A549 (cell line): ENCODE measurements around the gene ALOX12. TPM values are rescaled to one million over a fixed set of nuclear protein-coding genes. Genes with fewer than 3 reads are reported as not detected.

Source experiments
- ATAC-seq, 2 experiments: fragments of 200-7000 bp in 1 of 2; fragments of >200 bp in 1 of 2; cut with Nextera tagmentation in 1 of 2; cut with Tn5 transposase in 1 of 2; 3 replicates each; pipeline versions ENCODE4 v1.8.0 to v1.9.1; 2018 to 2020; ENCODE audit warnings: mild to moderate bottlenecking in 1 of 2, moderate library complexity in 1 of 2
- CTCF ChIA-PET: fragments of 300-600 bp; sonication (Branson Sonifier 250); formaldehyde crosslinking; extraction: SDS; loops from one replicate; lab custom pipeline; 2021; ENCODE audit warnings: antibody characterized with exemption, inconsistent platforms; lab: Yijun Ruan, JAX
- POLR2A ChIA-PET: fragments of 350-600 bp; formaldehyde crosslinking; extraction: SDS; loops from one replicate; lab custom pipeline; 2021; ENCODE audit warnings: antibody characterized with exemption, inconsistent platforms; lab: Yijun Ruan, JAX
- DNase-seq, 2 experiments: peaks; one replicate each; pipeline versions ENCODE4 v3.0.0 to v3.0.0-alpha.2; 2011 to 2016; ENCODE audit warnings: low read depth in 1 of 2, low spot score in 1 of 2
- FAIRE-seq: peaks from 2 replicates; lab custom pipeline; 2011; peaks lifted over from hg19 to GRCh38; lab: Jason Lieb, UNC
- H3K27ac ChIP-seq, 2 experiments: fragments of >200 bp; sonication (Bioruptor Twin); formaldehyde crosslinking; 3 replicates each; pipeline ENCODE4 v1.5.1; 2016 to 2017
- H3K4me1 ChIP-seq: fragments of >200 bp; sonication (Bioruptor Twin); formaldehyde crosslinking; 3 replicates; pipeline ENCODE4 v1.6.1; 2016
- H3K4me2 ChIP-seq: fragments of >200 bp; sonication (Bioruptor Twin); formaldehyde crosslinking; 3 replicates; pipeline ENCODE4 v1.6.1; 2016
- H3K4me3 ChIP-seq: fragments of >200 bp; sonication (Bioruptor Twin); formaldehyde crosslinking; 3 replicates; pipeline ENCODE4 v1.5.1; 2016
- H3K9me3 ChIP-seq: fragments of >200 bp; sonication (Bioruptor Twin); formaldehyde crosslinking; 3 replicates; pipeline ENCODE4 v1.6.1; 2016
- BCL3 ChIP-seq: fragments of >200 bp; sonication (Bioruptor Twin); formaldehyde crosslinking; IDR thresholded peaks from 3 replicates; pipeline ENCODE4 v1.6.1; 2016
- ESRRA ChIP-seq: fragments of 150-350 bp; IDR thresholded peaks from 2 replicates; pipeline ENCODE4 v1.6.1; 2014; ENCODE audit warnings: mild to moderate bottlenecking, low read length, borderline replicate concordance
- FOSB ChIP-seq: fragments of 250-450 bp; sonication (Bioruptor Pico); IDR thresholded peaks from 2 replicates; pipeline ENCODE4 v1.5.0; 2020; ENCODE audit warnings: mild to moderate bottlenecking, moderate library complexity
- HDAC2 ChIP-seq: fragments of 200-600 bp; sonication (generic); IDR thresholded peaks from 2 replicates; pipeline ENCODE4 v1.6.1; 2016
- JUNB ChIP-seq: fragments of >200 bp; sonication (Bioruptor Twin); formaldehyde crosslinking; IDR thresholded peaks from 2 replicates; pipeline ENCODE4 v1.6.1; 2016
- MAFK ChIP-seq: fragments of 450-650 bp; IDR thresholded peaks from 2 replicates; pipeline ENCODE4 v1.6.1; 2014; ENCODE audit not compliant: partially characterized antibody
- MAX ChIP-seq: IDR thresholded peaks from 2 replicates; pipeline ENCODE4 v1.6.1; 2012
- MYC ChIP-seq: IDR thresholded peaks from 2 replicates; pipeline ENCODE4 v1.6.1; 2012; ENCODE audit warnings: mild to moderate bottlenecking, inconsistent platforms, low read length, improper control_type of control experiment, borderline replicate concordance
- NFE2L2 ChIP-seq: fragments of 150-350 bp; conservative IDR thresholded peaks from 2 replicates; pipeline ENCODE4 v1.6.1; 2014; ENCODE audit warnings: low read length
- POLR2A ChIP-seq: IDR thresholded peaks from 2 replicates; pipeline ENCODE4 v1.6.1; 2012; ENCODE audit warnings: mild to moderate bottlenecking, low read length
- RARB ChIP-seq: fragments of 250-450 bp; sonication (Bioruptor Pico); IDR thresholded peaks from 2 replicates; pipeline ENCODE4 v1.8.0; 2021; ENCODE audit warnings: mild to moderate bottlenecking, moderate library complexity
- REST ChIP-seq: fragments of 200-600 bp; sonication (generic); IDR thresholded peaks from 2 replicates; pipeline ENCODE4 v1.6.1; 2016; ENCODE audit warnings: antibody characterized with exemption, mild to moderate bottlenecking, moderate library complexity
- RNF2 ChIP-seq: fragments of 200-600 bp; sonication (generic); IDR thresholded peaks from 2 replicates; pipeline ENCODE4 v1.6.1; 2016; ENCODE audit warnings: low read depth, mild to moderate bottlenecking, antibody characterized with exemption, moderate library complexity, borderline replicate concordance
- SMC3 ChIP-seq: fragments of >200 bp; sonication (Bioruptor Twin); formaldehyde crosslinking; IDR thresholded peaks from 3 replicates; pipeline ENCODE4 v1.6.1; 2018; ENCODE audit warnings: inconsistent platforms
- WGBS: methylation state at CpG from one replicate; pipeline ENCODE4 v1.1.6; 2017; ENCODE audit errors: missing lambda C conversion rate; 5-methylcytosine and 5-hydroxymethylcytosine counted together
- polyA plus RNA-seq, 4 experiments: library from polyadenylated mRNA; depleted of rRNA in 3 of 4; stranded (reverse); fragments of >200 nt; fragmentation: RNase III in 1 of 4; extraction: RNeasy Plus Mini Kit Qiagen cat#74134 plus additional on column Dnase treatment in 1 of 4; gene quantifications; 2 replicates in 3 of 4; 3 replicates in 1 of 4; pipeline ENCODE4 v1.2.3, GENCODE V29; 2011 to 2017
- TF ChIP-seq, protein P1 (sequence below): fragments of 450-650 bp; IDR thresholded peaks from 2 replicates; pipeline ENCODE4 v1.6.1; 2014; ENCODE audit warnings: antibody characterized with exemption
- TF ChIP-seq, protein P2 (sequence below): IDR thresholded peaks from 2 replicates; pipeline ENCODE4 v1.6.1; 2012; ENCODE audit warnings: low read depth, borderline replicate concordance
- TF ChIP-seq, protein P3 (sequence below): fragments of 150-350 bp; IDR thresholded peaks from 2 replicates; pipeline ENCODE4 v1.6.1; 2014; ENCODE audit warnings: low read depth, mild to moderate bottlenecking, low read length
- TF ChIP-seq, protein P4 (sequence below): IDR thresholded peaks from 2 replicates; pipeline ENCODE4 v1.6.1; 2012
- TF ChIP-seq, protein P5 (sequence below): fragments of >200 bp; sonication (Bioruptor Twin); formaldehyde crosslinking; IDR thresholded peaks from 2 replicates; pipeline ENCODE4 v1.6.1; 2016

ALOX12 gene
- polyA plus RNA-seq, 2 of the 4 experiments (the other 2 are of a cell fraction), result not detected

- Histone ChIP-seq H3K27ac (peak overlapping the region; percentile 40 to 70; a peak in 5 of 6 replicates), H3K4me2 (peak overlapping the region; percentile 65), H3K9me3 (no peaks in the 10 kb centered on the region), H3K4me1 (peaks cover 21% of the 10 kb centered on the region), H3K4me3 (peak overlapping the region; percentile 9; the same call in 1 of the 3 replicates)
- WGBS, result 39% methylated on average over 51 of the region's 51 CpGs
- TF ChIP-seq MAX (peak; percentile 51), SMC3 (no peak), POLR2A (peak; percentile 40)
- TF ChIP-seq, protein P1, sequence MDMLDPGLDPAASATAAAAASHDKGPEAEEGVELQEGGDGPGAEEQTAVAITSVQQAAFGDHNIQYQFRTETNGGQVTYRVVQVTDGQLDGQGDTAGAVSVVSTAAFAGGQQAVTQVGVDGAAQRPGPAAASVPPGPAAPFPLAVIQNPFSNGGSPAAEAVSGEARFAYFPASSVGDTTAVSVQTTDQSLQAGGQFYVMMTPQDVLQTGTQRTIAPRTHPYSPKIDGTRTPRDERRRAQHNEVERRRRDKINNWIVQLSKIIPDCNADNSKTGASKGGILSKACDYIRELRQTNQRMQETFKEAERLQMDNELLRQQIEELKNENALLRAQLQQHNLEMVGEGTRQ, result 0 out of 2 replicates have a peak, but pooled peaks have one; percentile 5
- TF ChIP-seq, protein P2, sequence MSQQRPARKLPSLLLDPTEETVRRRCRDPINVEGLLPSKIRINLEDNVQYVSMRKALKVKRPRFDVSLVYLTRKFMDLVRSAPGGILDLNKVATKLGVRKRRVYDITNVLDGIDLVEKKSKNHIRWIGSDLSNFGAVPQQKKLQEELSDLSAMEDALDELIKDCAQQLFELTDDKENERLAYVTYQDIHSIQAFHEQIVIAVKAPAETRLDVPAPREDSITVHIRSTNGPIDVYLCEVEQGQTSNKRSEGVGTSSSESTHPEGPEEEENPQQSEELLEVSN, result 0 out of 2 replicates have a peak, but pooled peaks have one; percentile 46
- FAIRE-seq (peak; percentile 18), ATAC-seq (peak; percentile 52 to 76), DNase-seq (peak; percentile 97 to 99)
- CTCF ChIA-PET, result interaction anchor here (0.6 to 11.4 kb wide), 17 partner anchors 8 to 577 kb away, joined by 3 to 77 read pairs (median 4); no protein-coding TSS in a partner anchor
- POLR2A ChIA-PET, result interaction anchor here (0.6 to 1.3 kb wide), 2 partner anchors 9 to 12 kb away, joined by 4 to 16 read pairs; partner anchors contain the start of gene SLC16A13
These were observed 27.9 kb downstream of the ALOX12 start for GRCh38 chr17:7023576-7024401.

- 88% methylated on average over 7 of the region's 8 CpGs for WGBS
These were observed 28.5 kb downstream of the ALOX12 start for GRCh38 chr17:7024402-7024785.

GRCh38 chr17:7025245-7025644 is 29.4 kb downstream of the ALOX12 start:
- no peak overlapping the region for H3K4me3 ChIP-seq
- TF ChIP-seq BCL3 (no peak), RNF2 (no peak), RARB (CRISPR knock-in tag) (no peak), JUNB (no peak), ESRRA (no peak), FOSB (no peak), REST (no peak), HDAC2 (no peak)
- TF ChIP-seq, protein P3, sequence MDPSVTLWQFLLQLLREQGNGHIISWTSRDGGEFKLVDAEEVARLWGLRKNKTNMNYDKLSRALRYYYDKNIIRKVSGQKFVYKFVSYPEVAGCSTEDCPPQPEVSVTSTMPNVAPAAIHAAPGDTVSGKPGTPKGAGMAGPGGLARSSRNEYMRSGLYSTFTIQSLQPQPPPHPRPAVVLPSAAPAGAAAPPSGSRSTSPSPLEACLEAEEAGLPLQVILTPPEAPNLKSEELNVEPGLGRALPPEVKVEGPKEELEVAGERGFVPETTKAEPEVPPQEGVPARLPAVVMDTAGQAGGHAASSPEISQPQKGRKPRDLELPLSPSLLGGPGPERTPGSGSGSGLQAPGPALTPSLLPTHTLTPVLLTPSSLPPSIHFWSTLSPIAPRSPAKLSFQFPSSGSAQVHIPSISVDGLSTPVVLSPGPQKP, result no peak
- TF ChIP-seq, protein P4, sequence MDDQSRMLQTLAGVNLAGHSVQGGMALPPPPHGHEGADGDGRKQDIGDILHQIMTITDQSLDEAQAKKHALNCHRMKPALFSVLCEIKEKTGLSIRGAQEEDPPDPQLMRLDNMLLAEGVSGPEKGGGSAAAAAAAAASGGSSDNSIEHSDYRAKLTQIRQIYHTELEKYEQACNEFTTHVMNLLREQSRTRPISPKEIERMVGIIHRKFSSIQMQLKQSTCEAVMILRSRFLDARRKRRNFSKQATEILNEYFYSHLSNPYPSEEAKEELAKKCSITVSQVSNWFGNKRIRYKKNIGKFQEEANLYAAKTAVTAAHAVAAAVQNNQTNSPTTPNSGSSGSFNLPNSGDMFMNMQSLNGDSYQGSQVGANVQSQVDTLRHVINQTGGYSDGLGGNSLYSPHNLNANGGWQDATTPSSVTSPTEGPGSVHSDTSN, result no peak
- TF ChIP-seq, protein P5, sequence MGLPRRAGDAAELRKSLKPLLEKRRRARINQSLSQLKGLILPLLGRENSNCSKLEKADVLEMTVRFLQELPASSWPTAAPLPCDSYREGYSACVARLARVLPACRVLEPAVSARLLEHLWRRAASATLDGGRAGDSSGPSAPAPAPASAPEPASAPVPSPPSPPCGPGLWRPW, result no peak
- ATAC-seq (no peak), FAIRE-seq (no peak), DNase-seq (no peak)
- WGBS, result 81% methylated on average over 1 of the region's 1 CpG
- peaks cover 10% of the 10 kb centered on the region for H3K4me1 ChIP-seq
- H3K4me2 ChIP-seq, result no peak overlapping the region
- ChIA-PET POLR2A (interaction anchor here (0.9 to 1.8 kb wide), 2 partner anchors 10 kb away, joined by 3 to 13 read pairs; partner anchors contain the start of gene SLC16A13), CTCF (interaction anchor here (0.6 to 3.3 kb wide), 13 partner anchors 9 to 359 kb away, joined by 3 to 19 read pairs (median 5); partner anchors contain the start of gene SLC16A11)
- H3K9me3 ChIP-seq, result no peaks in the 10 kb centered on the region
- H3K27ac ChIP-seq, result no peak overlapping the region

More at GRCh38 chr17:7024402-7024785, 28.5 kb downstream of the ALOX12 start:
- TF ChIP-seq MYC (no peak), MAFK (no peak), NFE2L2 (no peak), RARB (CRISPR knock-in tag) (no peak), JUNB (no peak), SMC3 (no peak)
- H3K4me1 ChIP-seq, result peaks cover 15% of the 10 kb centered on the region
- no peak for DNase-seq
- ChIA-PET CTCF (interaction anchor here (0.9 to 11.4 kb wide), 10 partner anchors 8 to 359 kb away, joined by 3 to 77 read pairs (median 6); no protein-coding TSS in a partner anchor), POLR2A (interaction anchor here (1.3 kb wide), 1 partner anchor 11 kb away, joined by 16 read pairs; the partner anchor contains the start of gene SLC16A13)
- H3K27ac ChIP-seq, result no peak overlapping the region
- H3K4me2 ChIP-seq, result no peak overlapping the region
- H3K9me3 ChIP-seq, result no peaks in the 10 kb centered on the region
- no peak for FAIRE-seq
- no peak for ATAC-seq
- no peak overlapping the region for H3K4me3 ChIP-seq
